GM23338 (cell line): ENCODE measurements around the gene ISG20. TPM values are rescaled to one million over a fixed set of nuclear protein-coding genes. Genes with fewer than 3 reads are reported as not detected.

ENCODE experiments used
- ATAC-seq: fragments of 200-7000 bp; cut with Tn5 transposase; 3 replicates; pipeline ENCODE4 v1.9.1; 2020
- DNase-seq: peaks from one replicate; pipeline ENCODE4 v3.0.0-alpha.2; 2015; ENCODE audit warnings: low spot score
- H2AFZ ChIP-seq: fragments of 200-600 bp; sonication (generic); 2 replicates; pipeline ENCODE4 v1.8.0; 2016; ENCODE audit warnings: antibody characterized with exemption, mild to moderate bottlenecking, moderate library complexity
- H3F3A ChIP-seq: fragments of 200-600 bp; sonication (generic); replicated peaks from 2 replicates; pipeline ENCODE4 v1.8.0; 2017; ENCODE audit warnings: antibody characterized with exemption, mixed run types, low read depth
- H3K27ac ChIP-seq: fragments of 200-600 bp; sonication (generic); 2 replicates; pipeline ENCODE4 v1.6.1; 2016; ENCODE audit warnings: low read depth
- H3K27me3 ChIP-seq: fragments of 200-600 bp; sonication (generic); 2 replicates; pipeline ENCODE4 v1.8.0; 2016; ENCODE audit warnings: mild to moderate bottlenecking, mixed run types, moderate library complexity; ENCODE audit not compliant: insufficient read depth
- H3K36me3 ChIP-seq: fragments of 200-600 bp; sonication (generic); 2 replicates; pipeline ENCODE4 v1.8.0; 2016; ENCODE audit warnings: mild to moderate bottlenecking; ENCODE audit not compliant: insufficient read depth
- H3K4me1 ChIP-seq: fragments of 200-600 bp; sonication (generic); 2 replicates; pipeline ENCODE4 v1.8.0; 2016; ENCODE audit warnings: mild to moderate bottlenecking, moderate library complexity; ENCODE audit not compliant: insufficient read depth
- H3K4me2 ChIP-seq: fragments of 200-600 bp; sonication (generic); 2 replicates; pipeline ENCODE4 v1.7.1; 2017; ENCODE audit warnings: mixed run types
- H3K4me3 ChIP-seq: fragments of 200-600 bp; sonication (generic); 2 replicates; pipeline ENCODE4 v1.6.1; 2016; ENCODE audit warnings: mixed run types
- H3K79me2 ChIP-seq: fragments of 200-600 bp; sonication (generic); replicated peaks from 2 replicates; pipeline ENCODE4 v1.8.0; 2017; ENCODE audit warnings: mild to moderate bottlenecking; ENCODE audit not compliant: insufficient read depth
- H3K9me2 ChIP-seq: fragments of 200-600 bp; sonication (generic); 2 replicates; pipeline ENCODE4 v1.8.0; 2017; ENCODE audit not compliant: insufficient read depth
- H4K20me1 ChIP-seq: fragments of 200-600 bp; sonication (generic); replicated peaks from 2 replicates; pipeline ENCODE4 v1.8.0; 2017; ENCODE audit warnings: mild to moderate bottlenecking; ENCODE audit not compliant: insufficient read depth
- H3K27ac Mint-ChIP-seq: 2 replicates; pipeline ENCODE4 v1.8.0; 2020; ENCODE audit warnings: inconsistent platforms, mild to moderate bottlenecking, moderate library complexity, mixed read lengths
- H3K27me3 Mint-ChIP-seq: 3 replicates; pipeline ENCODE4 v1.8.0; 2022; ENCODE audit warnings: low read depth, mild to moderate bottlenecking, moderate library complexity, mixed read lengths, inconsistent platforms; ENCODE audit not compliant: insufficient read depth, poor library complexity
- H3K36me3 Mint-ChIP-seq: 3 replicates; pipeline ENCODE4 v1.8.0; 2021; ENCODE audit warnings: low read depth, mild to moderate bottlenecking, inconsistent platforms, moderate library complexity, mixed read lengths
- H3K4me1 Mint-ChIP-seq: 3 replicates; pipeline ENCODE4 v1.8.0; 2020; ENCODE audit warnings: mild to moderate bottlenecking, inconsistent platforms, mixed read lengths
- H3K4me3 Mint-ChIP-seq: 3 replicates; pipeline ENCODE4 v1.8.0; 2021; ENCODE audit warnings: moderate library complexity, mild to moderate bottlenecking, inconsistent platforms, mixed read lengths
- H3K9me3 Mint-ChIP-seq: 3 replicates; pipeline ENCODE4 v1.8.0; 2020; ENCODE audit warnings: moderate library complexity, mild to moderate bottlenecking, inconsistent platforms, mixed read lengths
- CREB1 ChIP-seq: fragments of 250-450 bp; sonication (Bioruptor Pico); IDR thresholded peaks from 2 replicates; pipeline ENCODE4 v1.5.0; 2020; ENCODE audit warnings: low read depth, mild to moderate bottlenecking, moderate library complexity
- CTCF ChIP-seq, 2 experiments: fragments of 200-600 bp in 1 of 2; sonication (generic) in 1 of 2; conservative IDR thresholded peaks; 2 replicates each; pipeline versions ENCODE4 v1.5.1 to v1.6.1; 2016 to 2017; ENCODE audit warnings: antibody characterized with exemption in 2 of 2, low read depth in 2 of 2, mild to moderate bottlenecking in 2 of 2, moderate library complexity in 1 of 2
- ETS1 ChIP-seq: IDR thresholded peaks from 2 replicates; pipeline ENCODE4 v1.6.1; 2016; ENCODE audit warnings: antibody characterized with exemption
- EZH2 ChIP-seq: fragments of 200-600 bp; sonication (generic); IDR thresholded peaks from one replicate; pipeline ENCODE4 v1.8.0; 2017; ENCODE audit warnings: antibody characterized with exemption, mild to moderate bottlenecking, low read depth; ENCODE audit not compliant: unreplicated experiment
- REST ChIP-seq: IDR thresholded peaks from one replicate; pipeline ENCODE4 v1.6.1; 2018; ENCODE audit warnings: antibody characterized with exemption; ENCODE audit not compliant: unreplicated experiment
- ZNF114 ChIP-seq: fragments of 250-450 bp; sonication (Bioruptor Pico); IDR thresholded peaks from 2 replicates; pipeline ENCODE4 v1.5.0; 2020; ENCODE audit warnings: mild to moderate bottlenecking, moderate library complexity
- ZNF462 ChIP-seq: fragments of 250-450 bp; sonication (Bioruptor Pico); IDR thresholded peaks from 2 replicates; pipeline ENCODE4 v1.5.0; 2020; ENCODE audit warnings: mild to moderate bottlenecking, moderate library complexity
- polyA plus RNA-seq: library from polyadenylated mRNA; unstranded; fragments of >200 nt; fragmentation: Nextera tagmentation; extraction: Ambion mirVana; gene quantifications from 2 replicates; pipeline ENCODE4 v1.2.1, GENCODE V29; 2016
- total RNA-seq: library from RNA; depleted of rRNA; stranded (reverse); fragments of >200 nt; shearing (Covaris generic); gene quantifications from 2 replicates; pipeline ENCODE4 v1.2.3, GENCODE V29; 2014

The ISG20 gene
- total and polyA plus RNA-seq, 2 experiments from 2014 or later, result 3.2 to 3.7 TPM

GRCh38 chr15:88634449-88634848 is 4.4 kb upstream of the ISG20 start:
- ATAC-seq (no peak), DNase-seq (no peak)
- Mint-ChIP-seq H3K9me3 (no peaks in the 10 kb centered on the region), H3K36me3 (peaks cover 54% of the 10 kb centered on the region), H3K4me3 (no peak overlapping the region), H3K27me3 (peaks cover 17% of the 10 kb centered on the region), H3K4me1 (peaks cover 45% of the 10 kb centered on the region), H3K27ac (no peak overlapping the region)
- no peaks in the 10 kb centered on the region for H3K27me3 ChIP-seq
- H3K27ac ChIP-seq, result 0 out of 2 replicates have a peak overlapping the region, but pooled peaks have one; percentile 6
- H3K36me3 ChIP-seq, result peaks cover 20% of the 10 kb centered on the region; the same call in 1 of the 2 replicates
- no peak overlapping the region for H2AFZ ChIP-seq
- peaks cover 42% of the 10 kb centered on the region for H4K20me1 ChIP-seq
- H3K79me2 ChIP-seq, result peaks cover 6% of the 10 kb centered on the region
- H3F3A ChIP-seq, result peaks cover 50% of the 10 kb centered on the region
- H3K4me3 ChIP-seq, result no peak overlapping the region
- H3K4me2 ChIP-seq, result no peak overlapping the region
- TF ChIP-seq ZNF462 (no peak), CTCF (conservative IDR thresholded peaks at IDR 0.05; ENCODE audit: low read depth in 2 of 2) (no peak), ZNF114 (CRISPR knock-in tag) (no peak)
- H3K9me2 ChIP-seq, result no peaks in the 10 kb centered on the region
- peaks cover 31% of the 10 kb centered on the region for H3K4me1 ChIP-seq

- Histone ChIP-seq H2AFZ (no peak overlapping the region), H3K36me3 (peaks cover 12% of the 10 kb centered on the region; the same call in 1 of the 2 replicates), H3K4me2 (no peak overlapping the region), H3K4me1 (peaks cover 31% of the 10 kb centered on the region), H3K9me2 (no peaks in the 10 kb centered on the region), H3K27me3 (no peaks in the 10 kb centered on the region), H3K79me2 (no peaks in the 10 kb centered on the region), H4K20me1 (peaks cover 34% of the 10 kb centered on the region), H3K27ac (no peak overlapping the region), H3K4me3 (no peak overlapping the region), H3F3A (peaks cover 47% of the 10 kb centered on the region)
- Mint-ChIP-seq H3K4me1 (peaks cover 48% of the 10 kb centered on the region), H3K4me3 (no peak overlapping the region), H3K27ac (no peak overlapping the region), H3K9me3 (no peaks in the 10 kb centered on the region), H3K27me3 (peaks cover 15% of the 10 kb centered on the region), H3K36me3 (peaks cover 46% of the 10 kb centered on the region)
- ATAC-seq, result no peak
- no peak for DNase-seq
- TF ChIP-seq CREB1 (CRISPR knock-in tag), result no peak
- TF ChIP-seq ETS1, result no peak
- no peak for TF ChIP-seq EZH2
- no peak for TF ChIP-seq REST
These were observed 3.5 kb upstream of the ISG20 start for GRCh38 chr15:88635318-88635717.
